Fibroblast of peridontal ligament (primary cell): ENCODE measurements around the gene PKD1.

Source experiments
- DNase-seq: peaks from one replicate; pipeline ENCODE4 v3.0.0-alpha.2; 2010; ENCODE audit errors: extremely low read depth

Gene PKD1

DNA sequence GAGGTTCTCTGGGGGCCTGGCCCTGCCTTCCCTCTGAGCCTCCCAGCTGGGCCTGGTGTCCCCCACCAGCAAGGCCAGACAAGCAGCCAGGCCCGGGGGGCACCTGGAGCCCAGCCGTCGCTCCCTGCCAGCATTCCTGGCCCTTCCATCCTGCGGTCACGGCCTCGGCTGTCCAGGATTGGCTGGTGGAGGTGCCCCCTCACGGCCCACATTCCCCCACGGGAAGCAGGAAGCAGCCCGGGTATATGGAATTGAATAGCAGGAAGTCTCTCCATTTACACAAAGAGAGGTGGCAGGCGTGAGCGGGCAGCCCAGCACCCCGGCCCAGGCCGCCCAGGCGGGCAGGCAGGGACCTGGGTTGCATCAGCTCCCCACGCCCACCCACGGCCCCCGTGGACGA, 34.4 kb upstream of the PKD1 start:
- DNase-seq, result no peak

DNA sequence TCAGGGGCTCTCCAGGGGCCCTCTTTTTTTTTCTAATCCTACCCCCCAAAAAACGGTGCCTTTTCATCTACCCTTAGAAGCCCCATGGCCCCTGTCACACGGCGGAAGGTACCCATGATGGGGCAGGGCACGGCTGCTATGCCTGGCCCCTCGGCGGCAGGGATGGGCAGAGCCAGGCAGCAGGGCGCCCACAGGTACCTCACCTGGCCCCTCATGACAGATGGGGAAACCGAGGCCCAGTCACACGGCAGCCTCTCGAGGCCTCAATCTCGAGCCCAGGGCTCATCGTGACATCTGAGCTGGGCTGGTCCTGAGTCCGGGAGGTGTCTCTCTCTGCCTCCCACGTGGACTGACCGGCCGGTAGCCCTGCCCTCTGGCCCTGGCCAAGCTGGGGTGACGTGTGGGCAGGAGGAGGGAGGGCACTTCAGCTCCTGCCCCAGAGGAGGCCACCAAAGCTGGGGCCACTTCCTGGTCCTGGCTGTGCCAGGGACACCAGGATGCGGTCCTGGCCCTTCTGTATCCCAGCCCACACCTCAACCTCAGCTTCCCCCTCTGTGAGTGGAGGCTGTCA, 31.5 kb upstream of the PKD1 start:
- DNase-seq, result no peak

DNA sequence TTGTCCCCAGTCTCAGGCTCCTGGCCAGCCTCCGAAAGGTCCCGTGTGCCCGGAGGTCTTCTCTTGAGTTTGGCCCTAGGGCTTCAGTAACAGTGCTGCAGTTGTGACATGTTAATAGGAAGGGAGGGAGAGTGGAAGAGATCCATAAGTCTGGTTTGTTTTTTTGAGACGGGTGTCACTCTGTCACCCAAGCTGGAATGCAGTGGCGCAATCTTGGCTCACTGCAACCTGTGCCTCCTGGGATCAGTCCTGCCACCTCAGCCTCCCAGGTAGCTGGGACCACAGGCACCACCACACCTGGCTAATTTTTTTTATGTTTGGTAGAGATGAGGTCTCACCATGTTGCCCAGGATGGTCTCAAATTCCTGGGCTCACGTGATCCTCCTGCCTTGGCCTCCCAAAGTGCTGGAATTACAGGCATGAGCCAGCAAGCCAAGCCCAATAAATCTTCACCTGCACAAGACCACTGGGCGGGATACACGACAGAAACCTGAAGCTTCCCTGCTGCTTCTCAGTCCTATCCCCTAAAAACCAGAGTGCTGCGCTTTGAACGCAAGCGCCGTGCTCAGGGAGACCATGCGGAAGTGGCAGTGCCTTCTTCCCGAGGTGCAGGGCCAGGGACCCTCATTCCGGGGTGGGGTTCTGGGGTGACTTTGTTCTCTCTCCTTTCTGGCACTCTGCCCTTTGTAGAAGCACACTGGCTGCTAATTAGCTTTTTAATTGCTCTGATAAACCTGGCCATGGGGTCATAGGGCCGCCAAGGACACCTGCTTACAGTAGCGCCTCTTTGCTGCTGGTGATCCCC, 30.8 kb upstream of the PKD1 start:
- no peak for DNase-seq

DNA sequence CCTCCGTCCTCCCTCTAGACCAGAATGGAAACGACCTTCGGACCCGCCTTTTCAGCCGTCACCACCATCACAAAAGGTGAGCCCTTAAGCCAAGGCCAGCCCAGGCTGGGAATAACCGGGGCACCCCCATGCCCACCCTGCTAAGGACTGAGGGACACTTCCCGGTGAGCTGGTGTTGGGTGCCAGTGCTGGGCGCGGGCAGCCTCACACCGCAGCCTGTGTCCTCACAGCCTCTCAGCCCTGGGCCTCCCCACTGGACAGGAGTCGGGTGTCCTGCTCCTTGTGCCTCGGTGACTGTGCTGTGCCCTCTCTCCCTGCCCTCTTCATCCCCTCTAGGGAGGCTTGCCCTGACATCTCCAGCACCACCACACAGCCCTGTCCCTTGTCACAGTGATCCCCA, 30.2 kb upstream of the PKD1 start:
- DNase-seq, result no peak

DNA sequence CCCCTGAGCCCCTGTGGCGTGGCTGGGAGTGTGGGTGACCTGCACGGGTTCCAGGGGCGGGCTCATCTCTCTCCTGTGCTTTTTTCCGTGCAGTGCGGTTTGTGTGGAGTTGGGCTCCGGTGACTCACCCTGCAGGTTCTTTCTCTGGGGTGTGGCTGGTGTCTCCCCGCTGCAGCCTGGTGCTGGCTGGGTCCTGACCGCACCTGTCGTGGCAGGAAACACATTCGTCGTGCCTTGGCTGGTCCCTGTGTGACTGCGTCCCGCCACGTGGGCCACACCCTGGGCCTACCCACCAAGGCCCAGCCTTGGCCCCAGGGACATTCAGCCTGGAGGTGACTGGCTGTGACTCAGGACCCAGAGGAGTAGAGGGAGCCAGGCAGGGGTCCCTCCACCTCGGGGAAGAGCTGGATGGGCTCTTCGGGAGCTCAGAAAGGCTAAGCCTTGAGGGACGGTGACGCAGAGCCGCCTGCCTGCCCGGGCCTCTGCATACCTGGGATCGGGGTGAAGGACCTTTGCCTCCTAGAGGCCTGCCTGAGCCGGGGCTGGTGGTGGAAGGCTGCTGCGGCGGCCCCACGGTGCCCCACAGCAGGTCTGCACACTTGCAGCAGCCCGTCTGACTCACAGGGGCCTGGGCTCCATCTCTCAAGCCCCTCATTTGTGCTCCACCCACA, 27.6 kb upstream of the PKD1 start:
- no peak for DNase-seq

DNA sequence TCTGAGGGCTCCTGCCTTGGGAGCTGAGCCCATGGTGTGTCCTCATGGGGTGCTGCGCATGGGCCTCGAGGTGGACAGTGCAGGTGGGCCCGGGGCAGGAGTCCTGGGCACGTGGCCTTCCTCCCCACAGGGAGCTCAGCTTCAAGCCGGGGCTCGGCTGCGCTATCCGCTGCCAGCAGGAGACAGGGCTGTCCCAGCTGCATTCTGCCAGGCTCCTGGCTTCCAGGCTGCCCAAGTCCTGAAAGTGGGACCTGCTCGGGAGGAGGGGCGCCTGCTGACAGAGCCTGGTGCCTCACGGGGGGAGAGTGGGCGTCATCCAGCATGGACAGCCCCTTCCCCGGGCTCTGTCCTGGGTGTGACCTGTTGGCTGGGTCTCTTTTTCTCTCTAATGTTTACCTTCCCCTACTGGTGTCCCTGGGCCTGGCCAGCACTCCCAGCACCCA, 27.0 kb upstream of the PKD1 start:
- DNase-seq, result no peak

DNA sequence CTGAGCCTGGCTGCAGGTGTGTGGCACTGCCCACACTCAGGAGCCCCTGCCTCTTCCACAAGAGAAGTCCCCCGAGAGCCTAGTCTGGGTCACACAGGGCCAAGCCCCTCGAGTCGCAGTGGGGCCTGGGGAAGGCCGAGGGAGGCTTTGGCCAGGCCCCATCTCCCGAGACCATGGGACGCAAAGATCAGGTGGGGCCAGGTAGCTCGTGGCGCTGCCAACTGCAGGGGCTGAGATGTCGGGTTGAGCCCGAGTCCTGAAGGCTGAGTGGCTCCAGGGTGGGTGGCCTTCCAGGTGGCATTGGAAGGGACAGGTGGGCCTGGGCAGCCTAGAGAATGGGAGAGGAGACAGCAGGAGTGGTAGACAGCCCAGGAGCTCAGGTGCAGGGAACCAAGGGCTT, 26.2 kb upstream of the PKD1 start:
- DNase-seq, result no peak

DNA sequence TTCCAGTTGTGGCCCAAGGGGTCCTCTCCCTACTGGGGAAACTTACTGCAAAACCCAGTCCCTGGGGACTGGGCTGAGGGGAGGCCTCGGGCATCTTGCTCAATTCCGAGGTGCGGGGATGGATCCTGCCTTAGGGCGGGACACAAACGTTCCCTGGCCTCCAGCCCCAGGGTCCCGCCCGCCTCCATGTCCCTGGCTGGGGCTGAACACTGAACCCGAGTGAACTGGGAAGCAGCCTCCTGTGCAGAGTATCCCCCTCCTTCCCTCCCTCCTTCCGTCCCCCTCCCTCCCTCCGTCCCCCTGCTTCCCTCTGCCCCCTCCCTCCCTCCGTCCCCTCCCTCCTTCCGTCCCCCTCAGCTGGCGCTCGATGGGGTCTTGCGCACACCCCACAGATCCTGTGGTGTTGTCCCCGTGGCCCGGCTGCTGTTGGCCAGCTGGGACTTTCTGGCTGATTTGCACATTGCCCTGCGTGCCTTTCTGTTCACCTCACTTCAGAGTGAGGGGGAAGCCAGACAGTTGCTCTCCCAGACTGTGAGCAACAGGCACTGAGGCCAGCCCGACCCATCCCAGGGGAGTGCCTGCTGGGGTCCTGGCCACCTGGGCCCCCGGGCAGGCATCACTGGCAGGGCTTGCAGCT, 25.3 kb upstream of the PKD1 start:
- DNase-seq, result no peak

DNA sequence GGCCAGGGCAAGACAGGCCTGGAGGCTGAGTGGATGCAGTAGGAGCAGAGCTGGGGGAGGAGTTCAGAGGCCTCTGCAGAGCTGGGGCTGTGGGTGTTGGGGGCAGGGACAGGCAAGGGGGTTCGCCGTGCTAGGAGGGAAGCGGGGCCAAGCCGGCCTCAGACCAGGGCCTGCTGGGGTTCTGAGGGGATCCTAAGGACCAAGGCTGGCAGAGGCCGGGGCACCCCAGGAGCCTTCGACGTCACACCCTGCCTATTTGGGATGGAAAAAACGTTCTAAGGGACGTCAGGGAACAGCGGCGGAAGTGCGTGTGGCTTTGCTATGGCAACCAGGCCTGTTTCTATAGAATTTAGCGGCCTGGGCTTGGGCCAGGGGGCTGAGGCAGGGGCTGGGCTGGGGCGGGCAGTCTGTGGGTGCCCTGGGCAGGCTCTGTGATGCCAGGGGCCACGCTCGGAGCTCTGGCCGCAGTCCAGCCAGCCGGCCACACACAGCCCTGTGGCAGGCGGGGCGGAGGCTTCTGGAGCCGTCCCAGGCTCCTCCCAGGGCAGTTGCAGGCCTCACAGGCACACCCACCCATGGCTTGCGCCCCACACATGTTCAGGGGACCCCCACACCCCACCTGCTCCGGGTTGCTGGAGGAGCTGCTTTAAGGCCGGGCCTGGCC, 23.6 kb upstream of the PKD1 start:
- DNase-seq, result peak; percentile 88

DNA sequence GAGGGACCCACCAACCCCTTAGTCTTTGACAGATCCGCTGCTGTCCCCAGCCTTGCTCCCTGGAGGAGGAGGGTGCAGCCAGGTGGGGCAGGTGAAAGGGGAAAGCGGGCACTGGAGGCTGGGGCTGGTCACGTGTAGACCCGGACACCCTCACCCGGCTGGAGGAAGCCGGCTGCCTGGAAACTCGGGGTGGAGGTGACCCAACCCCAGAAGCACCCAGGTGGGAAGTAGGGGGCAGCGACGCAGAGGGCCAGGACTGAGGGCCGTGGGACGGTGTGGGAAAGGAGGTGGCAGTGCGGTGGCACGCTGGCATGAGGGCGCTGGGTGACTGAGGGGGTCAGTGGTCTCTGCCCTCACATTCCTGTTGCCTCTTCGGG, 22.6 kb upstream of the PKD1 start:
- DNase-seq, result no peak

DNA sequence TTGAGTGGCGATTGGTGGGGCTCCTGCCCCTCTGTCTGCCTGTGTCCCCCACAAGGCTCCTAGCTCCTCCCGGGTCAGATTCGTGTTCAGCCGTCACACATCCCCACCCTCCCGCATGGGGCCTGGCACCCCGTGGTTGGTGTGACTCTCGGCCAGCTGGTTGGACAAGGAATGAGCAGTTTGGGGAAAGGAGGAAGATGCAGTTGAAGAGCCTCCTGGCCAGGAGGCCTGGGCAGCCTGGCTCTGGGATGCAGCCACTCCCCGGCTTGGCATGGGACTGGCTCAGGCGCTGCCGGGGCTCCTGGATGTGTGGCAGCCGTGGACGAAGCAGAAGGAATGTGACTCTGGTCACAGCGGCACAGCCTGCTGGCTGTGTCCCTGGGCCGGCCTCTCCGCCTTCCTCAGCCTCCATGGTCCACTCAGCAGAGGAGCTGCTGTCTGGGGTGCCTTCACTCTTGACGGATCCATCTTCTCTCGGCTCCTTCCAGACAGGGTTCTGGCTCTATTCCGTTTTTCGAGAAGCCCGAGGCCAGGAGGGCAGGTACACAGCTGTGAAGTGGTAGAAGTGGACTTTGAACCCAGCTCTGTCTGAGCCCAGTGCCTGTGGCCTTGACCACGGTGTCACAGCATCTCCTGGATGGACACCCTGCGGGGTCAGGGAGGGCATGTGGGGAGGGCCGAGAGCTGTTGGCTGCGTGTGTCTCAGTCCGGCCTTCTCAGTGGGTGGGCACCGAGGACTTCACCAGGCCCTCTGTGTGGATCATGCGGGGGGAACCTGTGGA, 22.0 kb upstream of the PKD1 start:
- no peak for DNase-seq

DNA sequence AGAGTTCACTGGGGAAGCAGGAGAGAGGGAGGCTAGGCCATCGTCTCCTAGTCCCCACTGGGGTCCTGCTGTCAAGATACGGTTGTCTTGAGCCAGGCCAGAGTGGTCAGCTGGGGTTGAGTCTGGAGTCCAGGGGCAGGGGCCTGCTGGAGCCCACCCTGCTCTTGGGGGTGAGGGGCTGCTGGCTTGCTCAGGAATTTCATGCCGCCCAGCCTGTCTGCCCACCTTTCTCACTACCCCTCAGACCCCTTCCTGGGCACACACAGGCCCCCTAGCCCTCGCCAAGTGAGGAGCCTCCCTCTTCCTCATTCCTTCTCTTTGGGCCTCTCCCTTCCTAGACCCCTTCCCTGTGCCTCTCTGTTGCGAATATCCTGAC, 21.1 kb upstream of the PKD1 start:
- no peak for DNase-seq

DNA sequence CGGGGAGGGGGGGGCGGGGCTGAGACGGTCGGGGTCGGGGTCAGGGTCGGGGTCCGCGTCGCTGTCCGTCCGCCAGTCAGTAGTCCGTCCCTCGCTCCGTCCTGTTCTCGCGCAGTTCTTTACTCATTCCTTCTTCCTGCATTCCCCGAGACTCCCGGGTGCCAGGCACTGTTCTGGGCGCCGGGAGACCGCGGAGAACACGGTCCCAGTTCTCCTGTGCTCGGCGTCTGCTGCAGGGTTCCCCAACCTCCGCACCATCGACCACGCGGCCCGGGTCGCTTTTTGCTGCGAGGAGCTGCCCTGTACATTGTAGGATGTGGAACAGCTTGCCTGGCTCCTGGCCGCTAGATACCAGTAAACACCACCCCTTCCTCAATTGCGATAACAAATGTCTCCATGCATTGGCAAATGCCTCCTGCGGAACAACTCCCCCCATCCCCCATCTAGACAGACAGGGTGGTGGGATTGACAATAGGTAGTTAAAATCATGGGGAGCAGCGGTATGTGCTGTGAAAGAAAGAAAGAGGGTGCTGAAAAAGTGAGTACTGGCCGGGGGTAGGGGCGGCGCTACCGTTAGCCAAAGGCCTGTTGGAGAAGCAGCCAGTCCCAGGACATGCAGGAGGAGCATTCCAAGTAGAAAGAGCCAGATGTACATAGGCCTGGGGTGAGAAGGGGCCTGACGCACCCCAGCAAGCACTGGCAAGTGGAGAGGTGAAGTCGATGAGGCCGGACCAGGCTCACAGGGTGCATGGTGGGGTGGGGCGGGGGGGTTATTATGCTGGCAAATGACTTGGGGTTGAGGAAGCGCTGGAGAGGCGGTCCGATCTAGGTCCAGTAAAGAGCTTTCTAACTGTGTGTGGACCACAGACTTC, 20.5 kb upstream of the PKD1 start:
- peak; percentile 65 for DNase-seq

DNA sequence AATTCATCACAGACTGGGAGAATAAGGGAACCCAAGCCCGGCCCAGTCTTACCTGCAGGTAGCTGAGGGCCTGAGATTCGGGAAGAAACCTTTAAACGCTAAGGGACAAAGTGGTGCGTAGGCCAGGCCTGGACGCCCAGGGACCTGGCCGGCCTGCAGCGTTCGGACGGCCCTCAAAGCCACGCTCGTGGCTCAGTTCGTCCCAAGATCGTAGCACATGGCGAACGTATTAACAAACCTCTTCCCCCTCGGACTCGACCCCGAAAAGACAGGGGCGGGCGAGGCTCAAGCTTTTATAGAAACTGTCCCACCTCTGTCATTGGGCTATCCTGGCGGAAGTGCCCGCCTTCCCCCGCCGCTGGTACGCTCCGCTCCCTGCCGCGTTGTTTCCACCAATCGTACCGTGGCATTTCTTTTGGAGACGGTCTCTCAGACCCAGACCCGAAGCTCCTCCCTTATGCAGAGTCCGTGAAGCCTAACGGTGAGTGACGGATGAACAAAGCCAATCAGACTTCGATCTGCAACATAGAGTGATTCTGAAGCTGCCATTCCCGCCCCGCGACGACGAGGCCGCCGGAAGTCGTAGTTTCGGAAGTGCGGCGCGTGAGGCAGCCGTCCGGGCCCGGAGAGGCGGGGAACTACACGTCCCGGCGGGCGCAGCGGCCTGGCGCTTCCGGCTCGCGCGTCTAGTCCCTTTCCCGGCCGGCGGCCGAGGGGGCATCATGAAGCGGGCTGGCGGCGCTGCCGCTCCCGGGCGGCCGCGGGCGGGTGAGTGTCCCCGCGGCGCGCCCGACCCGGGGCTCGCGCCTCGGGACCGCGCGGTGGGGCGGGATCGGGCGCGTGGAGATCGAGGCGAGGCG, 19.6 kb upstream of the PKD1 start, which contains the start of gene TRAF7:
TRAF7 (plus strand) TSS at position 692 of the 860 bp plus-strand sequence. CDS start 8,139 bp downstream, outside the sequence.
- DNase-seq, result peak; percentile 100

DNA sequence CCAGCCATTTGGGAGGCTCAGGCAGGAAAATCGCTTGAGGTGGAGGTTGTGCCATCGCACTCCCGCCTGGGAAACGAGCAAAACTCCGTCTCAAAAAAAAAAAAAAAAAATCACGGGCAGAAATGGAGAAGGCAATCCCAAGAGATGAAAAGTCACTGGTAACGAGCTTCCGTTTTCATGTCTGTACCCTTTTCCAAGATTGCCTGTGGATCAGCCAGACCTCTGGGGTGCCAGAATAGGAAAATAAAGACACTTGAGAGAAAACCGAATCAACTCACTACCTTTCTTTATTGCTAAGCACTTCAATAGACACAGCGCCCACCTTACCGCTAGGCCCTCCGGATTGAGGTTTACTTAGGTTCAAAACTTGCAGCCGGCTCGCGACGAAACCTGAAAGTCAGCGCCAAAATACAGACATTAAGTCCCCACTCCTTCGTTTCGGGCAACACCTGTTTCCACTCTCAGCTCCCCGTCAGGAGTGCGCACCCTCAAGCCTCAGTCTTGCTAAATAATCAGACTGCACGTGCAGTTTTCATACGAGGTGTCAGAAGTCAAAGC, 18.9 kb upstream of the PKD1 start:
- DNase-seq, result no peak

DNA sequence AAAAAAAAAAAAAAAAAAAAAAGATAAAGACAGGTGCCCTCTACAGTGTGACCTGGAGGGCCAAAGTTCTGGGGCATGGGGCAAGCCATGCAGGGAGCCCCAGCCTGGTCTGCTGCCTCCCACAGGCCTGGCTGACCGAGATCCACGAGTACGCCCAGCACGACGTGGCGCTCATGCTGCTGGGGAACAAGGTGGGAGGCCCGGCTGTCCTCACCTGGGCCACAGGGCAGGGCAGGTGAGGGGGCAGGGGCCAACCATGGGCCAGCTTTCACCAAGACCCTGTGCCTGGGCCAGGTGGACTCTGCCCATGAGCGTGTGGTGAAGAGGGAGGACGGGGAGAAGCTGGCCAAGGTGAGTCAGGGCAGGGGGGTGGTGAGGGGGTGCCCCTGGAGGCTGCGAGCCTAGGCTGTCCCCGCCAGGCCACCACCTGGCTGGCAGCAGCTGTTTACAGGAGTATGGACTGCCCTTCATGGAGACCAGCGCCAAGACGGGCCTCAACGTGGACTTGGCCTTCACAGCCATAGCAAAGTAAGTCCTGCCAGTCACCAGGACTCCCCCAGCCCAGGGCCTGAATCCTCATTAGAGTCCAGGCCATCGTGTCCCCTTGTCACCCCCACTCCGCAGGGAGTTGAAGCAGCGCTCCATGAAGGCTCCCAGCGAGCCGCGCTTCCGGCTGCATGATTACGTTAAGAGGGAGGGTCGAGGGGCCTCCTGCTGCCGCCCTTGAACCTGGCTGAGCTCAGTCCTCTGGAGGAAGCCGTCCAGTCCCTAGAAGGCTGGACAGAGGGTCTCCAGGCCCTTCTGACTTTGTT, 17.2 kb upstream of the PKD1 start:
- no peak for DNase-seq

DNA sequence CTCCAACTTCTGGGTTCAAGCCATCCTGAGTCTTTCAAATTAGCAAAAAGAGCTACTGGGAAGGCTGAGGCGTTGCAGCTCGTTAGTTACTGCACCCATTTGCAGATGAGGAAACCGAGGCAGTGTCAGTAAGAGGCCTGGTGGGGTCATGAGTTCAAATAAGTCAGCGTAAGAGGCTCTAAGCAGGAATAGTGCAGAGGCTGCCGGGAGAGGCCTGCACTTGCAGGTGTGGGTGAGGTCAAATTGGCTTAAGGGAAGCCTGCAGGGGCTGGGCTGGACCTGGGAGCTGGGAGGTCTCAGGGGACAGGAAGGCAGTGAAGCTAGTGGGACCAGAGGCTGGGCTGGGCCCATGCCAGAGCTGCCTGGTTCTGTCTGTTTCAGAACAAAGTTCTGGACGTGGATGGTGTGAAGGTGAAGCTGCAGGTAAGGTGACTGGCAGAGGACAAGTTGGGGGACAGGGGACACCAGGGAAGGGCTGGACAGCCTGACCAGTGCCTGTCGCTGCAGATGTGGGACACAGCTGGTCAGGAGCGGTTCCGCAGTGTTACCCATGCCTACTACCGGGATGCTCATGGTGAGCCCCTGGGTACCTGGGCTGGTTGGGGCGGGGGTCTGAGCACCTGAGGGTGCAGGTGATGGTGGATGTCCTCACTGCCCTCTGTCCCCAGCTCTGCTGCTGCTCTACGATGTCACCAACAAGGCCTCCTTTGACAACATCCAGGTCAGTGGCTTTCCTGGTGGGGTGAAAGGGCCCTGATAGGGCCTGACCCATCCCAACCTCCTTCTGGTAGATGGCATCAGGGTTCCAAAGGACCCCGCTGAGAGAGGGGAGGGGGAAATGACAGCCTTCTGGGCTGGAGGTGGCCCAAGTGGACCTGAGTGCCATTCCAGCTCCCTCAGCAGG, 15.7 kb upstream of the PKD1 start:
- no peak for DNase-seq
